HS-27A (cell line): ENCODE results near the gene IL20.

Experiments used
- DNase-seq: peaks from one replicate; pipeline ENCODE4 v3.0.0-alpha.2; 2012; ENCODE audit warnings: low read depth, missing footprints

IL20 gene

DNA sequence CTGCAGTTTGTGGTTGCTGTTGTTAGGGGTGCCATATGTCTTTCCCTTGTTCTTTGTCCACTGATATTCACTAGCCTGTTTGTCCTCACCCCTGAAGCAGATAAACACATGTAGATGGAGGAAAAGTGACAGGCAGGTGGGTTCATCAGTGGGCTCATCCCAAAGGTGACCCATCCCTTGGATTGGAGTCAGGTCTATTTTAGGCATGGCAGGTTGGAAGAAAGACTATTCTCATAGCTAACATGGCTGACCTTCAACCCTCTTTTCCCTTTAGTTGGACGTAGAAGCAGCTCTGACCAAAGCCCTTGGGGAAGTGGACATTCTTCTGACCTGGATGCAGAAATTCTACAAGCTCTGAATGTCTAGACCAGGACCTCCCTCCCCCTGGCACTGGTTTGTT is 37.3 kb downstream of the IL20 start:
- no peak for DNase-seq

DNA sequence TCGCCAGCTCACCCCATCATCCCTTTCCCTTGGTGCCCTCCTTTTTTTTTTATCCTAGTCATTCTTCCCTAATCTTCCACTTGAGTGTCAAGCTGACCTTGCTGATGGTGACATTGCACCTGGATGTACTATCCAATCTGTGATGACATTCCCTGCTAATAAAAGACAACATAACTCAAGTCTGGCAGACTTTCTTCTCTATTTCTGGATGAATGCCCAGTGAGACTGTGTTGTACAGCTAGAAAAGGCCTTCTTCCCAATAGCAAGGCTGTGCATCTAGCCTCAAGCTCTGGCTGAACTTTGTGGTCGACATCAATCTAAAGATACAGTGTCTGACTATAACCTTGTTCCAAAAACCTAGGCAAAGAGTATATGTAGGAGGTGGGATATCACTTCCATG is 38.3 kb downstream of the IL20 start:
- DNase-seq = no peak

DNA sequence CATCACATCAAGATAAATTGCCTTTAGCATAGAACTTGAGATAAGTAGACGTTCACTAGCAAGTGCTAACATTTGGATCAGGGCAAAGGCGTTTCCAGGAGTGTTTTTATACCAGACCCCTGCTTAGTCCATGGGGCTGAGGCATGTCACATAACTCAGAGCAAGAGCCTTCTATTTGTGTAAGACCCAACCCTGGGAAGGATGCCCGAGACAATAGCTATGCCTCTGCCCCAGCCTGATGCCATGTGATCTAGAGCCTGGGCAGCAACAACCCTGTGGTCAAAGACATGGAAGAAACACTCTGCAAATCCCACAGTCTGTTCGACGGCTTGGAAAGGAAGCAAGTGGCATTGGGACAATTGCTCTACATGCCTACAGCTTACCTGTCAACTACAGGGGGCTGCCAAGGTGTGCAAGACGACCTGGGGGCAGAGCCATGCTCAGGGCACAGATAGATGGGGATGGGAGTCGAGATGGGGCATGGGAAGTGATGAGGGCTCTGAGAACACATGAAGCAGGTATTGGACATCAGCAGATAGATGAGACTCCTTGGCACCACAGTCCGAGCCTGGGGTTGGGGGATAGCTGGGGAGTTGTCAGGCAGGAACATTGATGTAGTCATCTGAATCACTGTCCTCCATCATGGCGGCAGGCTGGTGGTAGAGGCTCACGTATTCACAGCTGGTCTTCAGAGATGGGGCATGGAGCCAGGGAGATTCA is 39.2 kb downstream of the IL20 start:
- DNase-seq = no peak

DNA sequence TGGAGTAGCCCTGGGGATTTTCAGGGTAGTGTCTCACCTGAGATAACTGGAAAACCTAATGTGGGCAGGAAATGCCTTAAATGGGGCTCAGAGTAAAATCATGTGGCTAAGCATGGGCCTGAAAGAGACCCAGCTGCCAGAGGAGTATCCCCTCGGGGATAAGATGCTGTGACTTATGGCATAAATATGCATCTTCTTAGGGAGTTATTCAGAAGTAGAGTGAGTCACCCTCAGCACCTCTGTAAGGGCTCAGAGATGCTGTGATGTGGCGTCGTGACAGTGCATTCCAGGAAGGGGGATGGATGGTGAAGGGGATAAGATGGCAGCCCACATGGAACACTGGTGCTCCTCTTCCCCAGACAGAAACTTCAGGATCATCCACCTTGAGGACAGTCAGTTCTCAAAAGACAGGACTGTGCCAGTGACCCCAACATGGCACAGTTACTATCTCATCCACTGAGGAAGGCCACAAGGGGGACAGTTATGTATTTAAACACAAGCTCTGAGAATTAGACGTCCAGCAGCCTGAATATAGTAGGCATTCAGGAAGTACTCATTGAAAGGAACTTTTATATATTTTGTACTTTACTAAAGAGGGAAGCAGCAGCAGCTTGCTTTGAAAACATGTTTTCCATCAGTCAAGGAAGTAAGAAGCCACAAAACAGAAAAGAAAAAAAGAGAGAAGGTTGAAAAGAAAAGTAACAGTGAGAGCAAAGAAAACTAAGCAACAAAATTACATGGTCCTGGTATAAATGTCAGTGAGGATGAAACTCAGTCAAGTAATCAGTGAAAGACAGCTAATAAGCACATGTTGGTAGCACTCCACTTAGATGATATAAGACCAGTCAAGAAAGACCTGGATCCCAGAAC is 40.1 kb downstream of the IL20 start:
- peak; percentile 95 for DNase-seq

DNA sequence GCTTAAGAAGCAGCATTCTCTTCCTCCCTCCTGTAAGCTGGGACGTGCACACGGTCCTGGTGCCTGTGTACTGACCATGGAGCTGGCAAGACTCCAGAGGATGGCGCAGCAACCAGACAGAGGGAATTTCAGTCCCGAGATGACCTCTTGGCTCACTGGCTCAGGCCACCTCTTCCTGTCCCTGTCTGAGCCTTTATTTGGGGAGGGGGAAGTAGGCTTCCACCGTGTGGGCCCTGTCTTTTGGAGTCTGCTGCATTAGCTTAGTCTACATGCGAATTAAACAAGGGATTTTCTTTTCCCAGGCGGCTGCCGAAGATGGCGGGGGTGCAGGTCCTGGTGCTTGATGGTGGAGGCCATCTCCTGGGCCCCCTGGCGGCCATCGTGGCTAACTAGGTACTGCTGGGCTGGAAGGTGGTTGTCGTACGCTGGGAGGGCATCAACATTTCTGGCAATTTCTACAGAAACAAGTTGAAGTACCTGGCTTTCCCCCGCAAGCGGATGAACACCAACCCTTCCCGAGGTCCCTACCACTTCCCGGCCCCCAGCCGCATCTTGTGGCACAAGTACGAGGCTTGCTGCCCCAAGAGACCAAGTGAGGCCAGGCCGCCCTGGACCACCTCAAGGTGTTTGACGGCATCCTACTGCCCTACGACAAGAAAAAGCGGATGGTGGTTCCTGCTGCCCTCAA is 42.0 kb downstream of the IL20 start:
- DNase-seq = no peak

DNA sequence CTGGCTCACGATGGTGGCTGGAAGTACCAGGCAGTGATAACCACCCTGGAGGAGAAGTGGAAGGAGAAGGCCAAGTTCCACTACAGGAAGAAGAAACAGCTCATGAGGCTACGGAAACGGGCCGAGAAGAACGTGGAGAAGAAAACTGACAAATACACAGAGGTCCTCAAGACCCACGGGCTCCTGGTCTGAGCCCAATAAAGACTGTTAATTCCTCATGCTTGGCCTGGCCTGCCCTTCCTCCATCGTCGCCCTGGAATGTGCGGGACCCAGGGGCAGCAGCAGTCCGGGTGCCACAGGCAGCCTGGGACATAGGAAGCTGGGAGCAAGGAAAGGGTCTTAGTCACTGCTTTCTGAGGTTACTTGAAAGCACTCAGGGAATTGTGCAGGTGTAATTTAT is 42.6 kb downstream of the IL20 start:
- no peak for DNase-seq

DNA sequence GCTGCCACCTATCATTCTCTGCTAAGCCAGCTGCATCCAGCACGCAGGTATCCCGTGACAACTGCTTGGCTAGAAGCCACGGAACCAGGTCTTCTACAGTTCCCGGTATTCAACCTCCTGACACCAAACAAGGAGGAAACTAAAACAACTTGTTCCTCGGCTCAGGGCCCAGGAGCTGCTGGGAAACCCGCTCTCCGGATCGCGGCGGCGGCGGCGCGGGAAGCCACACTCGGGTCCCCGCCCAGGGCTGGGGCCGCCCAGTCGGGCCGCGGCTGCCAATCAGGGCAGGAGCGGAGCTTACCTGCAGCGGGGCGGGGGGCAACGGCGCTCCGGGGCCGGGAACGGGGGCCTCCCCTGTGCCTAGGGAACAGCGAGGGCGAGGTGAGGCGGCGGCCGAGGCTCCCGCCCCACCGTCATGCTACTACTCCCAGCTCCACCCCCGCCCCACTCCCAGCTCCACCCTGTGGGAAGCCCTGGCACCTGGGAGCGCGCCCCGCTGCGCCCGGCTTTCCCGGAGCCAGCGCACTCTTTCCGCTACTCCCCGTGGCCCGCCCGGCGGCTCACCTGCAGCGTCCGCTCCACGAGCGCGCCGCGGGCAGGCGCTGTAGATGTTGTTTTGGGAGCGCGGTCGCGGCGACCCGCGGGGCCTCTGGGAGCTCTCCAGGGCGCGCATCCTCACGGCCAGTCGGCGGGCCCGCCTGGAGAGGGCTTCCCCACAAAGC is 43.9 kb downstream of the IL20 start:
- no peak for DNase-seq

DNA sequence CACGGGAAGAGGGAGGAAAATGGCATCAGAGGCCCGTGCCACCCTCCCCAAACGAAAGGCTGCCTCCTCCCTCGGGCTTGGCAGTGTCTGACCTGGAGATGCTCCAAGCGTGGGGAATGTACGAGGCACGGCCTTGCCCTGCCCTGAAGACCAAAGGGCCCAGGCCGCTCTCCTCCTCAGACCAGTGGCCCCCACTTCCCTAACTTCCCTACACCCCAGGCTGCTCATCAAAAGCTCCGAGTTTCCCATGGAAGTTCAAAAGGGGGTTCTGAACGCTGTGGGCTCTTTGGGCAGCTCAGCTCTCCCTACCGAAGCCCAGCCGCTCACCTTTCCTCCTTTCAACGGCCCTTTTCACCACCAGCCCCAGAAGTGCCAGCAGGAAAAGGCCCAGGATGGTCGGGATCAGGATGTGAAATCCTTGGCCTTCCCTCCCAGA is 44.5 kb downstream of the IL20 start:
- DNase-seq = no peak

DNA sequence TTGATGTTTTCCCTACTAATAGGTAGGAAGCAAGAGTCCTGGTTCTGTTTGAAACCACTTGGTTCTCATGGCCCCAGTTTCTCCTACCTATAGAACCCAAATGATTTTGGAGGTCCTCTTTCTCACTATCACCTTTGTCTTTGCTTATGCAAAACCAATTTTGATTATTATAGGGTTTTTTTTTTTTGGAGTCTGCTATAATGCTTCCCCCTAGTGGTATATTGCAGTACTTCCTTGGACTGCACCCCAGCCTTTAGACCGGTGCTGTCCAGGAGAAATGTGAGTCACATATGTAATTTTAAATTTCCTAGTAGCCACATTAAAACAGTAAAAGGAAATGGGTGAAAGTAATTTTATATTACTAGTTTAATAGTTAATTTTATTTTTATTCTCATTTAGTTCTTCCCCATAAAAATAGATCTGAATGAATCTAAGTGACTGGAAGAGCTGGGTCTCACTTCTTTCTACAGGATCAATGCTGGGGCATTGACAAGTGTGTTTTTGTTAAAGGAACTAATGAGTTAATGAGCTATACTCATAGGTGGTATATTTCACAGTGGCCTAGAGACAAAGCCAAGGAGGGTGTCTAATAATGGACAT is 45.7 kb downstream of the IL20 start:
- DNase-seq = no peak

DNA sequence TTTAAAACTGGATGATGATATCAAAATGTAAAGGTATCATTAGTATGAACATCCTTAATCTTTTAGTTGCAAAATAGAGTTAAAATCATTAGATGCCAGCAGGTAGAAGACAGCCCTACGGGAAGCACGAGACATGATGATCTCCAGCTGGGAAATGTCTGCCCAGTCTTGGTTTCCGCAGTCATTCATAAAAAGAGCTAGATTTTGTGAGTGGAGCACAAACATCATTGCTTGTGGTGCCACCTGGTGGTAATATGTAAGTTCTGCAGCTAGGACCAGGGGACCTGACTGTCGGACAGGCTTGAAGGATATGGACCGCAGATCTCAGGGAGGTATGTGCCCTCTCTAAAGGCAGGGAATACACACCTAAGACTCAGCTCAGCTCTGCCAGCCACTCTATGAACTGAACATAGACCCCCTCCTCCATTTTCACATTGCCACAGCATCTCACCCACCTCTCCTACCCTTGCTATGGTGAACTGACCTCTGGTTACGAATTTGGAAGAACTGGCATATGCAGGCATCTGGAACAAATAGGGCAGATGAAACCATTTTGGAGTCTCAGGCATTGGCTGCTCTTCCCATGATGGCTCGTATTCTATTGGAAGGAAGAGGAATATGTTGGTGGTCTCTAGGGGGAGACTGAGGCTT is 47.1 kb downstream of the IL20 start:
- DNase-seq = no peak

DNA sequence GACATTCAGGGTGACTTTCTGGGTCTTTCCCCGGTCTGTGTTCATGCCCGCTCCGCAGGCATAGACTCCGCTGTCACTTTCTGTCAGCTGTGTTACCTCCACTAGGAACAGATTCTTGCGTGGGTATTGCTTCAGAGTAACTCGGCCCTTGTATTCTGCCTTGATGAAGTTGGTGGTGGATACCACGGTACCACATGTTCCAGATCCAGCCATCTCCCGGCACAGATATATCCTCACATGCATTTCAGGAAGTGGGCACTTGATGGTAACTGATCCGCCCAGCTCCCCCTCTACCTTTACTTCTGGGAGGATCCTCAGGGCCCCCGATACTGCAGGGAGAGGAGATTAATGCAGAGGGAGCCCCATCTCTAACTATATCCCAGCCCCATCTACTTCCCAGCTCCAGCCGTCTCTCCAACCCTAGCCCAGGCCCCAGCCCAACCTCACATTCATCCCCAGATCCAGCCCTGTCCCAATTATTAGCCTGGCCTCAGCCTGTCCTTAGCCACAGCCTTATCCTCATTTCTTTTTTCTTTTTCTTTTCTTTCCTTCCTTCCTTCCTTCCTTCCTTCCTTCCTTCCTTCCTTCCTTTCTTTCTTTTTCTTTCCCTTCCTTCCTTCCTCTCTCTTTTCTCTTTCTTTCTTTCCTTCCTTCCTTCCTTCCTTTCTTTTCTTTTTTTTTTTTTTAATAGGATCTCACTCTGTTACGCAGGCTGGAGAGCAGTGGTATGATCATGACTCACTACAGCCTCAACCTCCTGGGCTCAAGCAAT is 48.5 kb downstream of the IL20 start:
- no peak for DNase-seq

DNA sequence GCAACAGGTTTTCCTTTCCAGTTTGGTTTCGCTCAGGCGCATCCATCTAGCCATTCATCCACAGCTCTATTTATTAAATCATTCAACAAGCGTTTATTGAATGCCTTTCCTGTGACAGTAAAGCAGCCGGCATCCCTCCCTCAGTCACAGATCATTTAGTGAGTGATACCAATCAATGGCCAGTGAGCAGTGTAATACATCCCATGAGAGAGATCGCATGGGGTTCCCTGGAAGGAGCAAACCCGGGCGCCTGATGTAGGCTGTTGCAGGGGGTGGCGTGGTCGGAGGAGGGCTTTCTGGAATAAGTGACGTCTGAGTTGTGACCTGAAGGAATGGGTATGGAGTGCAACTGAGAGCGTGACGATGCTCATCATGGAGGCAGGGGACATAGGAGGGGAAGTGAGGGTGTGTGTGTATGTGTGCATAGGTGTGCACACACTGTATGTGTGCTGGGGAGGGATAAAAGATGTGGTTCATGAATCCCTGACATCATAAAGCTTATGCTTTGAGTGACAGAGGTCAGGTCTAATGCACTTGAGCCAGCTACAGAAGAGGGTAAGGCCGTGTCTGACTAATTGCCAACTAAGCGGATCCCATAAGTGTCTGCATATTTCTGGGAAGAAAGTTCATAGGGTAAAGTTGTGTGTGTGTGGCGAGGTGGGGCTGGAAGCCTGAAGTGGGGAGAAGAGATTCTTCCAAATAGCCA is 49.8 kb downstream of the IL20 start:
- DNase-seq = no peak

DNA sequence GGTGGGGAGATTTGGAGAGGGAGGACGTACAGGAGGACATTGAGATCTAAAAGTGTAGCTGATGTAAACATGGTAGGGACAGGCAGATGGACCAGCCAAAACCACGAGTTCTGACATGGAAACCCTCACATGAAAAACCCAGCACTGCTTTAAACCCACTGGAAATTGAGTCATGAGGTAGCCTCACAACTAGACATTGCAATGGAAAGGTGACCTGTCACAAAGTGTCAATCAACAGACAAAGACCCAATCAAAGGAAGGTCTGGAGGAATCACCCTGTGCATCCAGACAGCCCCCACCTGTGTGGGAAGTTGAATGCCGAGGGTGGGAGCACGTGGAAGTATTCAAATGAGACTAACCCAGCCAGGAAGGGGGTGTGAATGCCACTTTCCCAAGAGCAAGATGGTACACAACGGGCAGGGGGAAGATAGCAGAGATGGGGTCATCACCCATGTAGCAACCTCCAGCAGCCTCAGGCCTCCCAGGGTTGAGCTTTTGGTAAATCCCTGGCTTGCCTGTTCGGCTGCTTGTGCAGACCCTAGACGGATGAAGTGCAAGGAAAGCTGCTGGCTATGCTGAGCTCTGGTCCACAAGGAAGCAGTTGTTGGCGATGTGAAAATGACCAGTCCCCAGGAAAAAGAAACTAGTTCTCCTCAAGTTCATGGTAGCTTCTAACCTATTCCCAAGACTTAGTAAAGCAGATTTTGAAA is 50.7 kb downstream of the IL20 start:
- no peak for DNase-seq

DNA sequence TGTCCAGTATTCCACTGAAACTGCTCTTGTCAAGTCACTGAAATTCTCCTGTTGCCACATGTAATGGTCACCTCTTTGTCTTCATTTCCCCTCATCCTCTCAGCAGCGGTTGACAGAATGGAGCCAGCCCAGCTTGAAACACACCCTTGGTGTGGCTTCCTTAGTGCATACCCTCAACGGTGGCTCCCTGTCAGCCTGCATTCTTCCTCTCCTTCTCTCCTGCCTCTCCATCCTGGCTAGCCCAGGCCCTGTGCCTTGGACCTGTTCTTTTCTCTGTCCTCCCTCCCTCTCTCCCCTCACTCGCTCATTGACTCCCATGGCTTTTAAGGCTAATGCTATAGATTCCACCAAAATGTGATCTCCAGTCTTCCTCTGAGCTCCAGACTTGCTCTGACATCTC is 52.7 kb downstream of the IL20 start:
- no peak for DNase-seq
